Femur (tissue), 1 donor: ENCODE results near the gene ZNF19.
A peak's percentile ranks its signal among the peaks of the same experiment; 100 is the strongest.
"Not testable (repeated sequence)": the region's sequence is repeated elsewhere in the genome, so short reads cannot be mapped to it uniquely, and the experiment has no call there.

Source experiments
- DNase-seq: peaks from one replicate; pipeline ENCODE4 v3.0.0-alpha.2; 2017

The ZNF19 gene

DNA sequence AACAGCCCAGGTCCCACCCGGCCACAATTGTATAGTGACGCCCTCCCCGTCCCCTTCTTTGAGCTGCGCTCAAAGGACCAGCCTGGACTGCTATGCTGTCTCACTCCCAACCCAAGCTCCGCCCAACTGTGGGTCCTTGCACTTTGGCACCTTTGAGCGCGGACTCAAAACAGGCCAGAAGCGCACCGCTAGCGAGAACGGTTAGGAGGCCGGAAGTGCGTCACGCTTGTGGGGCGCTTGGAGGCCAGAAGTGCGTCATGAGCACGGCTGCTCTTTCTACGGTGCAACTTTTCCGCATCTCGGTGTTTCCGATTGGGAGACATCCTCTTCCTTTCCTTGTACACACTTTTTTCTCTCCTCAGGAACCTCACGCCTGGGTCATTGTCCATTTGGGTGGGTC is at the start of gene ZNF19:
Gene ZNF19, minus strand, starts transcription at position 203 of the 400 bp plus-strand sequence. CDS start 7,210 bp downstream, outside the sequence.
- no peak for DNase-seq

DNA sequence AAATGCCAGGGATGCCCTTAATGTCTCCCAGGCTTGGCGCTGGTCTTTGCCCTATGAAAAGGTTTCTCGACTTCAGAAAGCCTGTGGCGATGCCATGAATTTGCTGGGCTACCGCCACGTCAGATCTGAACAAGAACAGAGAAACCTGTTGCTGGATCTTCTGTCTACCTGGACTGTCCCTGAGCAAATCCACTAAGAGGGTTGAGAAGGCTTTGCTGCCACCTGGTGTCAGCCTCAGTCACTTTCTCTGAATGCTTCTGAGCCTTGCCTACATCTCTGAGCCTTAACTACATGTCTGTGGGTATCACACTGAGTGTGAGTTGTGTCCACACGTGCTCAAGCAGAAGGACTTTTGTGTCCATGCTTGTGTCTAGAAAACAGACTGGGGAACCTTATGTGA is 48.5 kb upstream of the ZNF19 start:
- peak; percentile 20 for DNase-seq

DNA sequence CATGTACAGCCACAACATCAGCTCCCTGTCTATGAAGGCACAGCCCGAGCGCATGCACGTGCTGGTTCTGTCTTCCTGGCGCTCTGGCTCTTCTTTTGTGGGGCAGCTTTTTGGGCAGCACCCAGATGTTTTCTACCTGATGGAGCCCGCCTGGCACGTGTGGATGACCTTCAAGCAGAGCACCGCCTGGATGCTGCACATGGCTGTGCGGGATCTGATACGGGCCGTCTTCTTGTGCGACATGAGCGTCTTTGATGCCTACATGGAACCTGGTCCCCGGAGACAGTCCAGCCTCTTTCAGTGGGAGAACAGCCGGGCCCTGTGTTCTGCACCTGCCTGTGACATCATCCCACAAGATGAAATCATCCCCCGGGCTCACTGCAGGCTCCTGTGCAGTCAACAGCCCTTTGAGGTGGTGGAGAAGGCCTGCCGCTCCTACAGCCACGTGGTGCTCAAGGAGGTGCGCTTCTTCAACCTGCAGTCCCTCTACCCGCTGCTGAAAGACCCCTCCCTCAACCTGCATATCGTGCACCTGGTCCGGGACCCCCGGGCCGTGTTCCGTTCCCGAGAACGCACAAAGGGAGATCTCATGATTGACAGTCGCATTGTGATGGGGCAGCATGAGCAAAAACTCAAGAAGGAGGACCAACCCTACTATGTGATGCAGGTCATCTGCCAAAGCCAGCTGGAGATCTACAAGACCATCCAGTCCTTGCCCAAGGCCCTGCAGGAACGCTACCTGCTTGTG is 47.8 kb upstream of the ZNF19 start:
- no peak for DNase-seq

DNA sequence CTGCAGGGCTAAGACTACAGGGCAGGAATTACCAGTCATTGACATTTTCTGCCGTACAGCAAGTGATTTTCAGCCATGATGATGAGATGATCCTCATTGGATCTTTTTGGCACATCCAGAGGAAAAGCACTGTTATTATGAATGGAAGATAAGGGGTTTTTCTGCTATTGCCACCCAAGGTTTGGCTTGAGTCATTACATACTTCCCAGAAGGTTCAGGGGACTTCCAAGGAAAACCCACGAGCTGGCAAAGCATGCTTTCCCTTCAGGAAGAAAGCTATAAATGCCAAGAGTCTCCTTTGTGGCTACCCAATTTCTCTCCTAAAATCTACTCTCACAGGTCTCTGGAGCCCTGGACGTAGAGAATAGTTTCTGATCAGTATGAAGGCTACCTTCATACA is 43.2 kb upstream of the ZNF19 start:
- DNase-seq, result no peak

DNA sequence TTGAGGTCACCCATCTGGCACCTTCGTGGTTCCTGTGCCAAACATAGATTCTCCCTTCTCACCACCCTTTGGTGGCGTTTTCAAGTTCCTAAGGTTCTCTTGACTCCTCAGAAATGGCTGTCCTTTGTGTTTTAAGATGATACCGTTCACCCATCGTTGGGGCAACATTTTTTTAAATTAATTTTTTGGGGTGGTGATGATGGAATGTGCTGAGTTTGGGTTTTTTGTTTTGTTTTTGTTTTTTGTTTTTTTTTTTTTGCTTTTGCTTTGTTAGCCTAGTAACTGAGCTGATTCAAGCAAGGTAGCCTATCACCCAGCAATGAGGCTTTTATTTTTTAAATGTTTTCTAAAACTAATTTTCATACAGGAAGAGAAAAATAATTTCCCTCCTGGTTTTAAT is 39.7 kb upstream of the ZNF19 start:
- no peak for DNase-seq

DNA sequence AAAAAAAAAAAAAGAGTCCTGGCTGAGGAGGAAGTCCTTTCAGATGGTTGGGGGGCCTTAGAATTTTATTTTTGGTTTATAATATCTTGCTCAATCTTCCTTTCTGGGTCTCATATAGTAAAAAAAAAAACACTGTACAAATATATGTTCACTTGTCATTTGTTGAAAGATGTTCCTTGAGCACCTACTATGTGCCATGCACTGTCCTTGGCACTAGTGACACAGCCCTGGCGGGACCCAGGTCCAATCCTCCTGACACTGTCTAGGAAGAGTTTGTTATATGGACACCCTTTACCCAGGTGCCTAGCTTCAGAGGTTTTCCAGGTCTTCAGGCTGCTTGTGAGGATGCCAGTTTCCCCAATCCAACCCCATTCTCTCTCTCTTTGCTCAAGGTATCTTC is 39.1 kb upstream of the ZNF19 start:
- DNase-seq, result no peak

DNA sequence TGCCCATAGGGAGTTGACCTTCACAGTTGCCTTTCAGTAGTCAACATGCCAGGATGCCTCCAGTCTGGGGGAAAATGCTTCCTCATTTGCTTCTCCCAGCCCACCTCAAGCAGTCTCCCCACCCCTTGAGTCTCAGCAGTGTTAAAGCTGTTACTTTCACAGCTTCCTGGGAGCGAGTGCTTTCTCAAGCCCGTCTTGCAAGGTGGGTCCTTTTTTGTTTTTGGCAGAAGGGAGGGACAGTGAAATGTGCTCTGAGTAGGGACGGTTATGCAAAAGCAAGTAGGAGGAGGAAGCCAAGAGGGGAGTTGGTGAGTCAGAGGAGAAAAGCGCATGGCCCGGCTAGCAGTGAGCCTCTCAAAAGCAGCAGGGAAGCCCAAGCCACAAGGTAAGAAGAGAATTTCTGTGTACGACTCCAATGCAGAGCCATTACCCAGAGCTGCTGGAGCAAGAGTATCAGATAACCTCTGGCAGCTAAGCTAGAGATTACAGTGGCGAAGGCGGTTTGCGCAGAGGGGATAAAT is 37.0 kb upstream of the ZNF19 start, which contains the start of gene CHST4:
Gene CHST4, plus strand, starts transcription at position 316 of the 521 bp plus-strand sequence. CDS start 10,252 bp downstream, outside the sequence.
- DNase-seq, result no peak

DNA sequence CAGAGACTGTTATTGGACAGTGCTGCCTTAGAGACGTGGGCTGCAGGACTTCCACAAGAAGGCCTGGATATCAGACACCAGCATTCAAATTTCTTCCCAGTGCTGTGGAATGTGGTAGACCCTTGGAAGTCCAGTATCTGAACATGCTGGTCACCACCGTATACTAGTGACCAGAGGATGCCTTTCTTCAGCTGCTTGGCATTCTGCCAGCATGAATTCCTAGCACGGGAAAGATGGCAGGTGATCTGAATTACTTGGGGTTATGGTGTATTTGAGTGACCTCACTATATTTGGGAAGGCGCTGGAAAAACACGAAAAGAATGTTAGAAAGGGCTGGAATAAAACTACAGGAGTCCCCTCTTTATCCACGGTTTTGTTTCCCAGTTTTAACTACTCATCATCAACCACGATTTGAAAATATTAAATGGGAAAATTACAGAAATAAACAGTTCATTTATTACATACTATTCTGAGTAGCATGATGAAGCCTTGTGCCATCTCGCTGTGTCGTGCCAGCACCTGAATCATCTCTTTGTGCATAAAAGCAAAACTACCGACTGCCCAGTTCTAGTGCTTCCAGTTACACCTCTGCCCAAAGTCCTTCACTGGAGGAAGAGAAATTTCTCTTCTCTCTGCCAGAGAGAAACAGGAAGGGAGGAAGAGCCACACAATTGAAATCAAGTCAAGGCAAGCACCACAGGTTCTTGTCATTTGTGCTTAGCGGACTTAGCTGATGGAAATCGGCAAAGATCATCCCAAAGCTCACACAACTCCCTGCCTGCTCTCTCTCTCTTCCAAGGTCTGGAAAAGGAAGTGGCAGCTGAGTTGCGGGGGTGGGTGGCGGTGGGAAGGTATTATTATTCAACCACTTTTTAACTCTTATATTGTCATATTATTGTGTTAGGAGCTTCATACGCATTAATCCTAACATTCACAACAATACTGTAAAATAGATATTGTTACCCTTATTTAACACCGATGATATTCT is 35.7 kb upstream of the ZNF19 start:
- no peak for DNase-seq

DNA sequence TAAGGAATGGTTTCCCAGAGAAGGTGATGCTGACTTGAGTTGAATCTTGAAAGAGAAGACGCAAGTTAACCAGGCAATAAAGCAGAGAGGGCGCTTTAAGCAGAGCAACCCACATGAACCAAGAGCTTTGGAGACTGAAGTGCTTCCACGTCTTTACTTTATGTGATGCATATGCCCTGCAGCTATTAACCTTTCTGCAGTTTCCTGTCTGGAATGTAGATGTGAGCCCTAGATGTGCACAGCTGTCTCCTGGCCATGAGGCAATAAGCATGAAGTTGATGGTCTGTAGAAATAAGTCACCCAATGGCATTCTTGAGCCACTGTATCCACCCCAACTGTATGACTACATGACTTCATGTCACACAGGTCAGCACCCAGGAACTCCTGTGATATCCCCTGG is 31.4 kb upstream of the ZNF19 start:
- no peak for DNase-seq

DNA sequence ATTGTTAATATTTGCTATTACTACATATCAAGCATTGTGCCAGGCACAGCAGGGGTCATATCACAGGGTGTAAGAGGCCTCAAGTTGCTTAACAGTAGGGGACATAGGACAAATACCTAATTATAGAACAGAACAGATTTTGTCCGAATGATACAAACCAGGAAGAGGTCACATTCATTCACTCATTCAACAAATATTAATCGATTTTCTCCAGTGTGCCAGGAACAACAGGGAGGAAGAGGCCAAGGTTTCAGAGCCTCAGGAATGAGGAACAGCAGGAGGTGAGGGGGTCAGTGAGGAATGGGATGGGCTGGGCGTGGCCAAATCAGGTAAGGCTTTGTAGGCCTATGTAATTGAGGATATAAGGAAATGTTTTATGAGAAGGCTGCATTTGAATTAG is 25.9 kb upstream of the ZNF19 start:
- no peak for DNase-seq

DNA sequence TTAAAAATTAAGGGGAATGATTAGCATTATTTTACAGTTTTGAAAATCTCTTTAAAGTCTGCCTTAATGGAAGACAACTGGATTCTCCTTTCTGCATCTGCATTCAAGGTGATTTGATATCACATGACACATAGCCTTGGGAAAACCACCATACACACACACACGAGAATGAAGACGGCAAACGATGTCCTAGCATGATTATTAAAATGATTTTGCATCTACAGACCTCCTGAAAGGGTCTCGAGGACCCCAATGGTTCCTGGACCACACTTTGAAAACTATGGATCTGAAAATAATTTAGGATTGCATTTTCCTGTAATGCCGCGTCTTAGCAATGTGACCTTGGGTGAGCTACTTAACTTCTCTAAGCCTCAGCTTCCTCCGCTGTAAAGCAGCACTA is 25.4 kb upstream of the ZNF19 start:
- DNase-seq, result no peak

DNA sequence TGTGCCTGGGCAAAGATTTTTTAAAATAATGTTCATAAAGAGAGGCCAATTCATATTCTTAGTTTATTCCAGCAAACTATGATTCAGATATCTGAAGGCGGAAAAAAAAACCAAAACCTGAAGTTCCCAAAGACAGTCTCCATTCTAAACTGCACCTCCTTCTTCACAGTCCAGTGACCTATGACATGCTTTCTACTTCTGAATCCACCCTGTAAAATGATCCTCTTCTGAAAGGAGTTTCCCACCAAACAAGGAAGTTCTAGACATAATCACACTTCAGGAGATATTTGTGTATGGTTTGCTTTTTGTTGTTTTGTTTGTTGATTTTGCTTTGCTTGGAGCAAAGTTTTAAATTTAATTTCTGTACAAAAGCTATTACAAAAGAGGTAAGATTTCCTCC is 24.2 kb upstream of the ZNF19 start:
- no peak for DNase-seq

DNA sequence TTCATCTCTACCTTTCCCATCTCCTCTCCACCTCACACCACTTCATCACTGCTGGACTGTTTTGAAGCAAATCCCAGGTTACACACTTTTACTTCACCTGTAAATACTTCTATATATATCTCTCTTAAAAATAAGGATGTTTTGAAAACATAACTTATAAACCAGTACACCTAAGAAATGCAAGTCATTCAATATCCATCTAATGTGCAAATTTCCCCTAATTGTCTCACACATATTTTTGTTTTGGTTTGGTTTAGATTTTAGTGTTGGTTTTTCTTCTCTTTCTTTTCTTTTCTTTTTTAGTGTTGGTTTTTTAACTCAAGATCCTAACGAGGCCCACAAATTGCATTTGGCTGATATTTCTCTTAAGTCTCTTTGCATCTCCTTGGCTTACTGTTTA is 17.9 kb upstream of the ZNF19 start:
- no peak for DNase-seq

DNA sequence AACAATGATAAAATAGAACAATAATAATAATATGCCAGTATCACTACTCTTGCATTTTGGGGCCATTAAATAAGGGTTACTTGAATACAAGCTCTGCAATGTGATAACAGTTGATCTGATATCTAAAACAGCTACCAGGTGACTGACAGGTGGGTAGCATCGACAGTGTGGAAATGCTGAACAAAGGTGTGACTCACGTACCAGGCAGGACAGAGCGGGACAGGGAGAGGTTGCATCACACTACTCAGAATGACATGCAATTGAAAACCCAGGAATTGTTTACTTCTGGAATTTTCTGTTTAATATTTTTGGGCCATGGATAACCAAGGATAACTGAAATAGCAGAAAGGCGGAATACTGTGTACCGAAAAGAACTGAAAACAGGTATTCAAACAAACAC is 15.8 kb upstream of the ZNF19 start:
- DNase-seq, result no peak

DNA sequence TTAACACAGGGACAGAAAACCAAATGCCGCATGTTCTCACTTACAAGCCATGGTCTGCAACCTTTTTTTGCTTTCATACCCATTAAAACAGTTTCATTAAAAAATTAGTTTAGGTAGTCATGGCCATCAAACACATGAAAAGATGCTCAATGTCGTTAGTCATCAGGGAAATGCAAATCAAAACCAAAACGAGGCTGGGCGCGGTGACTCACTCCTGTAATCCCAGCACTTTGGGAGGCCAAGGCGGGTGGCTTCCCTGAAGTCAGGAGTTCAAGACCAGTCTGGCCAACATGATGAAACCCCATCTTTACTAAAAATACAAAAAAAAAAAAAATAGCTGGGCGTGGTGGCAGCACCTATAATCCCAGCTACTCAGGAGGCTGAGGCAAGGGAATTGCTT is 14.9 kb upstream of the ZNF19 start:
- DNase-seq, result not testable (repeated sequence)

DNA sequence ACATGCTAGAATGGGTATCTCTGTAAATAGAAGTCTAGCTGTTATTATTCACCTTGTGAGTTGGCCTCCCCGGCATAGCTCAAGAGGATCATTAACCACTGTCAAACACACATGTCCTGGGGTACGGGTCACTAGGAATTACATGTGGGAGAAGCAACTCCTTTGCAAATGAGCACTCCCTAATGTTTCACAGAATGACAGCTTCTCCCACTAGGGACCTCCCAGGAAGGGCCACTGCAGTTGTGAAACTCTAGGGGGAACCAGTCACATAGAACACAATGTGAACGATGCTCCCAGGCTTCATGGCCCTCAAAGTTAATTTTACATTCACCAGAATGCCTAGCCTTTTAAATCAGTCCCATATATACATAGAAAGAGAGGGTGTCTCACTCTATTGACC is 12.4 kb upstream of the ZNF19 start:
- DNase-seq, result no peak

DNA sequence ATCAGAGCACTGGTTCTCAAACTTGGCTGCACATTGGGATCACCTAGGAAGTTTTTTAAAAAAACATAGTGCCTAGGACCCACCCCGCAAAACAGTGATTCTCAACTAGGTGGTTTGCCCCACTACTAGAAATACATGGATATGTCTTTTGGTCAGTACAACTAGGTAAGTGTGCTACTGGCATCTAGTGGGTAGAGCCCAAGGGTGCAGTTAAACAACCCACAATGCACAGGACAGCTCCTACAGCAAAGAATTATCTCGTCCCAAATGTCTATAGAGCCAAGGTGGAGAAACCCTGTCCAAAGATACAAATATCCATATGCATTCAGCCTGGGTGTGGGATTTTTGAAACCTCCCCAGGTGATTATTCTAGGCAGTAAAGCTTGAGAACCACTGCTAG is 11.8 kb upstream of the ZNF19 start:
- no peak for DNase-seq

DNA sequence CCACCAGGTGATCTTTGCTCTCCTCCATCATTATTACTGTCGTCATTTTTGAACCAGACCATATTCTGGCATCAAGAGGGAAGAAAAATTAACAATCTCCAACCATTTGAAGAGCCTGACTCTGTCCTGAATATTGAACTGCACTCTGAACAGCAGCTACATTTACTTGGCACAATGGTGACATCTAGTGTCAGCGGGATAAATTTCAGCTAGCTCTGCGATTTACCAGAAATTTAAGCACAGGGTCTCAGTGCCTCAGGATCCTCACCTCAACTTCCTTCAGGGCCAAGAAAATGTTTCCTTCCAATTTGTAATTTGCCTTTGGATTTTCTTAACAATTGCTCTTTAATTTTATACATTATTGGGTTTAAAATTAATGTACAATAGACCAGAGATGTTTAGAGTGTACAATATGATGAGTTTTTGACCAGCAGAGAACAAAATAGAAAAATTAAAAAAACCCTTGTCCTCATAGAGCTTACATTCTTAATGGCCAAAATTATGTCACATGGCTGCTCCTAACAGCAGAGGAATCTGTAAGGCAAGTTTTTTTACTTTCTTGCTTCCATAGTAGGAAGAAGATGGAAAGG is 10.7 kb upstream of the ZNF19 start:
- DNase-seq, result peak; percentile 38

DNA sequence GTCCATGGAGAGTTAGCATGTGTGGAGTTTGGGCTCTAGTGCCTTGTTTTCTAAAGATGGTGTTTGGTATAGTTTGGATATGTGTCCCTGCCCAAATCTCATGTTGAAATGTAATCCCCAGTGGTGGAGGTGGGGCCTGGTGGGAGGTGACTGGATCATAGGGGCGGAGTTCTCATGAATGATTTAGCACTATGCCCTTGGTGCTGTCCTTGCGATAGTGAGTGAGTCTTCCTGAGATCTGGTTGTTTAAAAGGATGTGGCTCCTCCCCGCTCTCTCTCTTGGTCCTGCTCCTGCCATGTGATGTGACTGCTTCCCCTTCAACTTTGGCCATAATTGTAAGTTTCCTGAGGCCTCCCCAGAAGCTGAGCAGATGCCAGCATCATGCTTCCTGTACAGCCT is 8.9 kb upstream of the ZNF19 start:
- DNase-seq, result no peak

DNA sequence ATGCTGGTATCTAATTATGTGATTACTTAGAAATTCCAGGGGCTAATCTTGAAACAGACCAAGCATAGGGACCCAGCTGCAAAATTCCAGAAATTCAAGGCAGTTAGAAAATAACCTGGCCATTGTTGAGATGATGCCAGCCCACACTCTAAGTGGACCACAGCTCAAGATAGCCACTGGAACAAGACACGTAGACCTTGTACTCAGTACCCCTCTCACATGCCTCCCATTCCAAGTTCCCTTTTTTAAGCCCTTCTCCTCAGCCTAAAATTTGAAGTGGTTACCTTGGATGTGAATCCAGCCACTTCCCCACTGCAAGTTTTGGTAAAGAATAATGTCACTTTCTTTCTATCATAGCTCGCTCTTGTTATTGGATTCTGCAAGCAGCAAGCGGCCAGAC is 4.1 kb upstream of the ZNF19 start:
- no peak for DNase-seq

DNA sequence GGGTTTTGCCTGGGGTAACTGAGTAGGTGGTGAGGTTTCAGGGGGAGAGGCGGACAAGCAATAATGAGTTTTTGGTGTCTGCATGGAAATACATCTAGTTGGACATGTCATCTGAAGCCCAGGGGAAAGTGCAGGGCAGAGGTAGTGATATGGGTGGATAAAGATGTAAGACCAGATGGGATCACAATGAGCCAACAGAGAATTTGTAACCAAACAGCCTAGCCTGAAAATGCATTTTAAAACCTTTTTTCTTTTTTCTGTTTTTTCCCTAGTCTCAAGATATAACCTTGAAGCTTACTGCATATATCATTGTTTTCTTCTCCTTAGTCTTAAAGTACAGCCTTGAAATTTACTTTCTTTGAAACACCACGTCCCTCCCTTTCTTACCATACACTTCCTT is 3.7 kb upstream of the ZNF19 start:
- DNase-seq, result no peak

DNA sequence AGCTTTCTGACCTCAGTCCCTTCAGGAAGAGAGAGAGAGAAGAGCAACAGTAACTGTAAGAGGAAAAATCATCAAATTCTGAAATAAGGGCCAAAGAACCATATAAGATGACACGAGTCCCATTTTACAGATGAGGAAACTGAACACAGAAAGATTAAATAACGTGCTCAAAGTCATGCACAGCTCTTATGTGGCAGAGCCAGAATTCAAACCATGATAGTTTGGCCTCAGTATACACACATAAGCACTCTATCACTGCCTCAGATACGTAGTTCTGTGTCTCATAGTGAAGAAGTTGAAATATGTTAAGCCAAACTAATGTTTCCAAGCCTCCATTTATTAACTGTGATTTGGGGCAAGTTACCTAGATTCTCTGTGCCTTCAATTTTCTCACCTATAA is 1.9 kb upstream of the ZNF19 start:
- DNase-seq, result no peak

DNA sequence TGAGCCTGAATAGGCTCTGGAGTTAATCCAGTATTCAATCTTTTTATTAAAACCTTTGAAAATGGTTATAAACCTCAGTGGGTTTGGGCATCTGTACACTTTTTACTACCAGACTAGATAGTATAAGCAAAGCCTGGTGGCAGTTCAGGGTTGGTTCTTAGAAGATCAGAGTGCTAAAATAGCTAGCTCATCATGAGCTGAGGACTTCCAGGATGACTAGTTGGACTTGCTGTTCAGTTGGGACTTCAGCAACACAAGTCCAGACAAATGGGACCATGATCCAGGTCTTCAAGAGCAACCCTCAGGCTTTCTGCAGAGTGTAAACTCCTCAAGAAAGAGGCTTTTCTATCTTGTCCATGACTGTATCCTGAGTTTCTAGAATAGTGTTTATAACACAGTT is 1.2 kb upstream of the ZNF19 start:
- DNase-seq, result no peak
